A549 (cell line): ENCODE results near the gene GPR149. TPM values are rescaled to one million over a fixed set of nuclear protein-coding genes. Genes with fewer than 3 reads are reported as not detected.

Source experiments
- ATAC-seq, 2 experiments: fragments of 200-7000 bp in 1 of 2; fragments of >200 bp in 1 of 2; cut with Nextera tagmentation in 1 of 2; cut with Tn5 transposase in 1 of 2; 3 replicates each; pipeline versions ENCODE4 v1.8.0 to v1.9.1; 2018 to 2020; ENCODE audit warnings: mild to moderate bottlenecking in 1 of 2, moderate library complexity in 1 of 2
- CTCF ChIA-PET: fragments of 300-600 bp; sonication (Branson Sonifier 250); formaldehyde crosslinking; extraction: SDS; loops from one replicate; lab custom pipeline; 2021; ENCODE audit warnings: antibody characterized with exemption, inconsistent platforms; lab: Yijun Ruan, JAX
- POLR2A ChIA-PET: fragments of 350-600 bp; formaldehyde crosslinking; extraction: SDS; loops from one replicate; lab custom pipeline; 2021; ENCODE audit warnings: antibody characterized with exemption, inconsistent platforms; lab: Yijun Ruan, JAX
- DNase-seq, 2 experiments: peaks; one replicate each; pipeline versions ENCODE4 v3.0.0 to v3.0.0-alpha.2; 2011 to 2016; ENCODE audit warnings: low read depth in 1 of 2, low spot score in 1 of 2
- FAIRE-seq: peaks from 2 replicates; lab custom pipeline; 2011; peaks lifted over from hg19 to GRCh38; lab: Jason Lieb, UNC
- H3K27ac ChIP-seq, 2 experiments: fragments of >200 bp; sonication (Bioruptor Twin); formaldehyde crosslinking; 3 replicates each; pipeline ENCODE4 v1.5.1; 2016 to 2017
- H3K4me1 ChIP-seq: fragments of >200 bp; sonication (Bioruptor Twin); formaldehyde crosslinking; 3 replicates; pipeline ENCODE4 v1.6.1; 2016
- H3K4me2 ChIP-seq: fragments of >200 bp; sonication (Bioruptor Twin); formaldehyde crosslinking; 3 replicates; pipeline ENCODE4 v1.6.1; 2016
- H3K4me3 ChIP-seq: fragments of >200 bp; sonication (Bioruptor Twin); formaldehyde crosslinking; 3 replicates; pipeline ENCODE4 v1.5.1; 2016
- H3K9me3 ChIP-seq: fragments of >200 bp; sonication (Bioruptor Twin); formaldehyde crosslinking; 3 replicates; pipeline ENCODE4 v1.6.1; 2016
- ATOH8 ChIP-seq: fragments of 250-450 bp; sonication (Bioruptor Pico); IDR thresholded peaks from 2 replicates; pipeline ENCODE4 v1.5.0; 2020; ENCODE audit warnings: low read depth, mild to moderate bottlenecking, moderate library complexity
- BHLHE40 ChIP-seq: IDR thresholded peaks from 2 replicates; pipeline ENCODE4 v1.6.1; 2012; ENCODE audit warnings: low read depth, low read length, inconsistent platforms
- CBX2 ChIP-seq: fragments of 200-600 bp; sonication (generic); IDR thresholded peaks from 2 replicates; pipeline ENCODE4 v1.6.1; 2016; ENCODE audit warnings: low read depth, mild to moderate bottlenecking, borderline replicate concordance
- CEBPB ChIP-seq, 2 experiments: fragments of >200 bp in 1 of 2; sonication (Bioruptor Twin) in 1 of 2; formaldehyde crosslinking in 1 of 2; IDR thresholded peaks; 2 replicates each; pipeline ENCODE4 v1.6.1; 2012 to 2016
- CHD2 ChIP-seq: fragments of 150-350 bp; IDR thresholded peaks from 2 replicates; pipeline ENCODE4 v1.6.1; 2014; ENCODE audit warnings: low read length; ENCODE audit not compliant: partially characterized antibody
- CHD4 ChIP-seq: fragments of 200-600 bp; sonication (generic); IDR thresholded peaks from 2 replicates; pipeline ENCODE4 v1.6.1; 2016; ENCODE audit warnings: antibody characterized with exemption, mild to moderate bottlenecking, borderline replicate concordance
- CTCF ChIP-seq: fragments of >200 bp; sonication (Bioruptor Twin); formaldehyde crosslinking; IDR thresholded peaks from 3 replicates; pipeline ENCODE4 v1.5.1; 2016
- EP300 ChIP-seq, 2 experiments: fragments of >200 bp; sonication (Bioruptor Twin); formaldehyde crosslinking; IDR thresholded peaks; 2 replicates in 1 of 2; 3 replicates in 1 of 2; pipeline ENCODE4 v1.6.1; 2016 to 2017
- ESRRA ChIP-seq: fragments of 150-350 bp; IDR thresholded peaks from 2 replicates; pipeline ENCODE4 v1.6.1; 2014; ENCODE audit warnings: mild to moderate bottlenecking, low read length, borderline replicate concordance
- FOSB ChIP-seq: fragments of 250-450 bp; sonication (Bioruptor Pico); IDR thresholded peaks from 2 replicates; pipeline ENCODE4 v1.5.0; 2020; ENCODE audit warnings: mild to moderate bottlenecking, moderate library complexity
- FOSL2 ChIP-seq, 2 experiments: fragments of 450-650 bp in 1 of 2; fragments of >200 bp in 1 of 2; sonication (Bioruptor Twin) in 1 of 2; formaldehyde crosslinking; IDR thresholded peaks; 2 replicates each; pipeline versions ENCODE4 v1.5.0 to v1.6.1; 2016 to 2020; ENCODE audit warnings: mild to moderate bottlenecking in 1 of 2, moderate library complexity in 1 of 2
- FOXS1 ChIP-seq: fragments of 250-450 bp; sonication (Bioruptor Pico); IDR thresholded peaks from 2 replicates; pipeline ENCODE4 v1.5.0; 2020; ENCODE audit warnings: mild to moderate bottlenecking, moderate library complexity
- HDAC2 ChIP-seq: fragments of 200-600 bp; sonication (generic); IDR thresholded peaks from 2 replicates; pipeline ENCODE4 v1.6.1; 2016
- HES2 ChIP-seq: fragments of >200 bp; sonication (Bioruptor Twin); formaldehyde crosslinking; IDR thresholded peaks from 2 replicates; pipeline ENCODE4 v1.6.1; 2016
- JUNB ChIP-seq: fragments of >200 bp; sonication (Bioruptor Twin); formaldehyde crosslinking; IDR thresholded peaks from 2 replicates; pipeline ENCODE4 v1.6.1; 2016
- KDM5A ChIP-seq: fragments of 200-600 bp; sonication (generic); IDR thresholded peaks from 2 replicates; pipeline ENCODE4 v1.6.1; 2016; ENCODE audit warnings: antibody characterized with exemption, mild to moderate bottlenecking
- MAX ChIP-seq: IDR thresholded peaks from 2 replicates; pipeline ENCODE4 v1.6.1; 2012
- MAZ ChIP-seq: fragments of 150-350 bp; IDR thresholded peaks from 2 replicates; pipeline ENCODE4 v1.6.1; 2014; ENCODE audit warnings: antibody characterized with exemption, low read depth, low read length, borderline replicate concordance
- PHF8 ChIP-seq: fragments of 200-600 bp; sonication (generic); IDR thresholded peaks from 2 replicates; pipeline ENCODE4 v1.6.1; 2016; ENCODE audit warnings: low read depth, mild to moderate bottlenecking, antibody characterized with exemption, moderate library complexity, borderline replicate concordance
- POLR2AphosphoS2 ChIP-seq: conservative IDR thresholded peaks from 2 replicates; pipeline ENCODE4 v1.6.1; 2012; ENCODE audit warnings: low read length, improper control_type of control experiment, inconsistent platforms
- RNF2 ChIP-seq: fragments of 200-600 bp; sonication (generic); IDR thresholded peaks from 2 replicates; pipeline ENCODE4 v1.6.1; 2016; ENCODE audit warnings: low read depth, mild to moderate bottlenecking, antibody characterized with exemption, moderate library complexity, borderline replicate concordance
- SREBF2 ChIP-seq: fragments of 450-650 bp; IDR thresholded peaks from 2 replicates; pipeline ENCODE4 v1.6.1; 2014; ENCODE audit warnings: mild to moderate bottlenecking, moderate library complexity
- TFCP2L1 ChIP-seq: fragments of 250-450 bp; sonication (Bioruptor Pico); IDR thresholded peaks from 2 replicates; pipeline ENCODE4 v1.5.0; 2021; ENCODE audit warnings: mild to moderate bottlenecking
- ZNF302 ChIP-seq: fragments of 250-450 bp; sonication (Bioruptor Pico); IDR thresholded peaks from 2 replicates; pipeline ENCODE4 v1.9.0; 2021; ENCODE audit warnings: inconsistent platforms, mild to moderate bottlenecking, moderate library complexity
- whole genome bisulfite sequencing: methylation state at CpG from one replicate; pipeline ENCODE4 v1.1.6; 2017; ENCODE audit errors: missing lambda C conversion rate; 5-methylcytosine and 5-hydroxymethylcytosine counted together
- polyA plus RNA-seq, 4 experiments: library from polyadenylated mRNA; depleted of rRNA in 3 of 4; stranded (reverse); fragments of >200 nt; fragmentation: RNase III in 1 of 4; extraction: RNeasy Plus Mini Kit Qiagen cat#74134 plus additional on column Dnase treatment in 1 of 4; gene quantifications; 2 replicates in 3 of 4; 3 replicates in 1 of 4; pipeline ENCODE4 v1.2.3, GENCODE V29; 2011 to 2017

Gene GPR149
- polyA plus RNA-seq, 2 of the 4 experiments (the other 2 are of a cell fraction) = not detected

- Histone ChIP-seq H3K4me2 (no peak overlapping the region), H3K9me3 (no peaks in the 10 kb centered on the region), H3K27ac (no peak overlapping the region), H3K4me1 (no peaks in the 10 kb centered on the region), H3K4me3 (no peak overlapping the region)
- ChIA-PET POLR2A (no interaction called here), CTCF (no interaction called here)
- 11% methylated on average over 1 of the region's 1 CpG for WGBS
- DNase-seq (no peak), ATAC-seq (no peak), FAIRE-seq (no peak)
- no peak for TF ChIP-seq MAZ
- no peak for TF ChIP-seq TFCP2L1 (CRISPR knock-in tag)
- TF ChIP-seq CTCF = no peak
- no peak for TF ChIP-seq PHF8
- no peak for TF ChIP-seq ESRRA
- TF ChIP-seq BHLHE40 = no peak
- no peak for TF ChIP-seq EP300 (IDR thresholded peaks at IDR 0.05)
- TF ChIP-seq SREBF2 = no peak
- TF ChIP-seq FOXS1 (CRISPR knock-in tag) = no peak
- no peak for TF ChIP-seq ZNF302
These were observed 39.6 kb upstream of the GPR149 start for GRCh38 chr3:154469585-154469984.

- Histone ChIP-seq H3K9me3 (no peaks in the 10 kb centered on the region), H3K27ac (no peak overlapping the region), H3K4me2 (no peak overlapping the region), H3K4me3 (no peak overlapping the region), H3K4me1 (no peaks in the 10 kb centered on the region)
- no peak for FAIRE-seq
- ChIA-PET CTCF (no interaction called here), POLR2A (no interaction called here)
- no peak for DNase-seq
- ATAC-seq = no peak
- TF ChIP-seq CBX2 (no peak), HDAC2 (no peak), FOSB (CRISPR knock-in tag) (no peak), MAX (no peak), JUNB (no peak), KDM5A (no peak), POLR2AphosphoS2 (no peak), ESRRA (no peak), CHD2 (no peak), RNF2 (no peak), ZNF302 (no peak), CEBPB (IDR thresholded peaks at IDR 0.05) (no peak), FOXS1 (CRISPR knock-in tag) (no peak), HES2 (no peak), CHD4 (no peak), ATOH8 (CRISPR knock-in tag) (no peak), FOSL2 (IDR thresholded peaks at IDR 0.05) (no peak), FOSL2 (CRISPR knock-in tag; IDR thresholded peaks at IDR 0.05) (no peak), EP300 (IDR thresholded peaks at IDR 0.05) (no peak)
These were observed 34.6 kb upstream of the GPR149 start for GRCh38 chr3:154464440-154465190.
